Esophagus muscularis mucosa (tissue), 4 donors: Measurements from ENCODE around the gene KIRREL3. TPM values are rescaled to one million over a fixed set of nuclear protein-coding genes. Genes with fewer than 3 reads are reported as not detected.

Experiments used
- DNase-seq: peaks from one replicate; pipeline ENCODE4 v3.0.0-alpha.2; 2017; ENCODE audit errors: extremely low spot score
- H3K27ac ChIP-seq, 4 donors: fragments of 200-600 bp; sonication (generic); replicated peaks in 1 of 4; 1 replicate in 3 of 4; 2 replicates in 1 of 4; pipeline ENCODE4 v1.5.1; 2016 to 2019; ENCODE audit warnings: mild to moderate bottlenecking in 1 of 4
- H3K27me3 ChIP-seq, 4 donors: fragments of 200-600 bp; sonication (generic); one replicate each; pipeline versions ENCODE4 v1.5.1 to v1.6.0; 2016 to 2019
- H3K36me3 ChIP-seq, 4 donors: fragments of 200-600 bp; sonication (generic); one replicate each; pipeline ENCODE4 v1.5.1; 2016 to 2019
- H3K4me1 ChIP-seq, 4 donors: fragments of 200-600 bp; sonication (generic); one replicate each; pipeline ENCODE4 v1.5.1; 2016 to 2019
- H3K4me3 ChIP-seq, 4 donors: fragments of 200-600 bp; sonication (generic); 1 replicate in 2 of 4; 2 replicates in 2 of 4; pipeline ENCODE4 v1.5.1; 2016 to 2019; ENCODE audit warnings: mild to moderate bottlenecking in 4 of 4, moderate library complexity in 1 of 4
- H3K9me3 ChIP-seq, 4 donors: fragments of 200-600 bp; sonication (generic); 1 replicate in 3 of 4; 2 replicates in 1 of 4; pipeline ENCODE4 v1.5.1; 2016 to 2019
- EP300 ChIP-seq: sonication (generic); formaldehyde crosslinking; IDR thresholded peaks from one replicate; pipeline ENCODE4 v1.6.1; 2017; ENCODE audit warnings: antibody characterized with exemption
- POLR2A ChIP-seq: fragments of 450-650 bp; IDR thresholded peaks from one replicate; pipeline ENCODE4 v1.6.1; 2017; ENCODE audit warnings: antibody characterized with exemption, moderate library complexity, mild to moderate bottlenecking, low read depth
- POLR2AphosphoS5 ChIP-seq, 2 donors: sonication (generic); formaldehyde crosslinking; IDR thresholded peaks; one replicate each; pipeline ENCODE4 v1.6.1; 2017; ENCODE audit warnings: antibody characterized with exemption in 2 of 2
- WGBS: methylation state at CpG from one replicate; pipeline ENCODE4 v1.1.5; 2018; 5-methylcytosine and 5-hydroxymethylcytosine counted together
- intact Hi-C: fragments of 100-400 bp; cut with DNase I; formaldehyde crosslinking; loops from one replicate; pipeline ENCODE4 v1.15.1; 2023
- total RNA-seq, 4 donors: library from RNA; depleted of rRNA; stranded (reverse); fragments of >200 nt; gene quantifications; one replicate each; pipeline versions ENCODE4 v1.1.0 to v1.2.1, GENCODE V29; 2016
- TF ChIP-seq, protein P1 (sequence below), 3 experiments: fragments of 200-600 bp in 2 of 3; fragments of 450-650 bp in 1 of 3; sonication (generic) in 2 of 3; IDR thresholded peaks; one replicate each; pipeline ENCODE4 v1.5.1; 2017 to 2019; ENCODE audit warnings: antibody characterized with exemption in 3 of 3, mild to moderate bottlenecking in 2 of 3, moderate library complexity in 1 of 3

Gene KIRREL3
- total RNA-seq, 4 donors from 2014 or later = 1.7 to 6.5 (median 3.1) TPM

DNA sequence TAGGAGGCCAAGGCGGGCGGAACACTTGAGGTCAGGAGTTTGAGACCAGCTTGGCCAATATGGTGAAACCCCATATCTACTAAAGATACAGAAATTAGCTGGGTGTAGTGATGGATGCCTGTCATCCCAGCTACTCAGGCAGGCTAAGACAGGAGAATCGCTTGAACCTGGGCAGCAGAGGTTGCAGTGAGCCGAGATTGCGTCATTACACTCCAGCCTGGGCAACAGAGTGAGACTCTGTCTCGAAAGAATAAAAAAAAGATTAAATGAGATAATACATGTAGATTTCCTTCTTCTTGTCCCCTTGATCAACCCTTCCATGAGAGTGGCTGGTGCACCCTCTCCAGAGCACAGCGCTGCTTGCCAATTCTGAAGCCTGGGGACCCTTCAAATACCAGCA is 538.1 kb downstream of the KIRREL3 start:
- H3K27me3 ChIP-seq = peaks cover 0 to 77% (median 0%) of the 10 kb centered on the region in 4 donors
- DNase-seq = no peak
- no peaks in the 10 kb centered on the region for H3K36me3 ChIP-seq
- WGBS = 97% methylated on average over 7 of the region's 7 CpGs
- no peak overlapping the region for H3K27ac ChIP-seq
- no peak overlapping the region for H3K4me3 ChIP-seq
- H3K9me3 ChIP-seq = no peaks in the 10 kb centered on the region
- TF ChIP-seq, protein P1, sequence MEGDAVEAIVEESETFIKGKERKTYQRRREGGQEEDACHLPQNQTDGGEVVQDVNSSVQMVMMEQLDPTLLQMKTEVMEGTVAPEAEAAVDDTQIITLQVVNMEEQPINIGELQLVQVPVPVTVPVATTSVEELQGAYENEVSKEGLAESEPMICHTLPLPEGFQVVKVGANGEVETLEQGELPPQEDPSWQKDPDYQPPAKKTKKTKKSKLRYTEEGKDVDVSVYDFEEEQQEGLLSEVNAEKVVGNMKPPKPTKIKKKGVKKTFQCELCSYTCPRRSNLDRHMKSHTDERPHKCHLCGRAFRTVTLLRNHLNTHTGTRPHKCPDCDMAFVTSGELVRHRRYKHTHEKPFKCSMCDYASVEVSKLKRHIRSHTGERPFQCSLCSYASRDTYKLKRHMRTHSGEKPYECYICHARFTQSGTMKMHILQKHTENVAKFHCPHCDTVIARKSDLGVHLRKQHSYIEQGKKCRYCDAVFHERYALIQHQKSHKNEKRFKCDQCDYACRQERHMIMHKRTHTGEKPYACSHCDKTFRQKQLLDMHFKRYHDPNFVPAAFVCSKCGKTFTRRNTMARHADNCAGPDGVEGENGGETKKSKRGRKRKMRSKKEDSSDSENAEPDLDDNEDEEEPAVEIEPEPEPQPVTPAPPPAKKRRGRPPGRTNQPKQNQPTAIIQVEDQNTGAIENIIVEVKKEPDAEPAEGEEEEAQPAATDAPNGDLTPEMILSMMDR (IDR thresholded peaks at IDR 0.05) = no peak
- no peak for TF ChIP-seq POLR2A
- no peak for TF ChIP-seq EP300
- TF ChIP-seq POLR2AphosphoS5 (IDR thresholded peaks at IDR 0.05) = no peak
- intact Hi-C loops = no loop called here
- peaks cover 0 to 14% (median 12%) of the 10 kb centered on the region in 4 donors for H3K4me1 ChIP-seq

DNA sequence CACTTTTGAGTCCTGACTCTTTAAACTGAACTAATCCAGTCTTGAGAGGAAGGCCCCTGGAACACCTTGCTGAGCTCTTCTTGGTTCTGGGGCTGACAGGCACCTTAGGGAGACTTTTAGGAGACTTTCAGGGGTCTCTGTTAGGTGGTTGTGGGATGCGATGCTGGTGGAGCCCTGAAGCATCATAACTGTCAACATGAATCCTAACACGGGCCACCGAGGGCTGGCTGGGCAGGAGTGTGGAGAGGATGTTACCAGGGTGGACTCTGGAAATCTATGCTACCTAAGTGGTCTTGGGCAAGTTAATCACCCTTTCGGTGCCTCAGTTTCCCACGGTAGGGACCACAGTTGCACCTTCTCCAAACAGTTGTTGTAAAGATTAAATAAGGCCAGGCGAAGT is 538.6 kb downstream of the KIRREL3 start:
- intact Hi-C loops = no loop called here
- DNase-seq = no peak
- H3K4me1 ChIP-seq = peaks cover 0 to 14% (median 12%) of the 10 kb centered on the region in 4 donors
- H3K27ac ChIP-seq = no peak overlapping the region
- 80% methylated on average over 5 of the region's 6 CpGs for WGBS
- no peaks in the 10 kb centered on the region for H3K36me3 ChIP-seq
- no peaks in the 10 kb centered on the region for H3K9me3 ChIP-seq
- peaks cover 0 to 72% (median 0%) of the 10 kb centered on the region in 4 donors for H3K27me3 ChIP-seq
- TF ChIP-seq EP300 = no peak
- no peak for TF ChIP-seq POLR2A
- TF ChIP-seq, protein P1 (IDR thresholded peaks at IDR 0.05) = no peak
- no peak for TF ChIP-seq POLR2AphosphoS5 (IDR thresholded peaks at IDR 0.05)
- H3K4me3 ChIP-seq = no peak overlapping the region

DNA sequence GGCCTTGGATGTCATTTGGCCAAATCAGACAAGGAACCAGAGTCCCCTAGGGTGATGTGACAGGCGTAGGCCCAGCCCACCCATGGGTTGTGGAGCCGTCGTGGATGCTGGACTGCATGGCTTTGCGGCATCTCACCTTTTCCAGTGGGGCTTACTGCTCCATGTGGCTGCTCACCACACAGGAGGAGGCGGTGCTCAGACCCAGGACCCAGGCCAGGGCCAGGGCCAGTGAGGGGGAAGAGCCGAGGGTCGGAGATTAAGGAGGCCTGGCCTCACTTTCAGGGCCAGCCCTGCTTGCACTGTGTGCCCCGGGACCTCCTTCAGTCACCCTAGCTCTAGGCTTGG is 539.5 kb downstream of the KIRREL3 start:
- WGBS = 84% methylated on average over 8 of the region's 8 CpGs
- H3K36me3 ChIP-seq = no peaks in the 10 kb centered on the region
- H3K4me1 ChIP-seq = peaks cover 0 to 11% (median 10%) of the 10 kb centered on the region in 4 donors
- TF ChIP-seq EP300 = no peak
- TF ChIP-seq POLR2AphosphoS5 (IDR thresholded peaks at IDR 0.05) = no peak
- TF ChIP-seq POLR2A = no peak
- TF ChIP-seq, protein P1 (IDR thresholded peaks at IDR 0.05) = no peak
- no peak overlapping the region for H3K4me3 ChIP-seq
- H3K27me3 ChIP-seq = peaks cover 0 to 73% (median 0%) of the 10 kb centered on the region in 4 donors
- DNase-seq = no peak
- H3K27ac ChIP-seq = no peak overlapping the region
- intact Hi-C loops = no loop called here
- no peaks in the 10 kb centered on the region for H3K9me3 ChIP-seq

DNA sequence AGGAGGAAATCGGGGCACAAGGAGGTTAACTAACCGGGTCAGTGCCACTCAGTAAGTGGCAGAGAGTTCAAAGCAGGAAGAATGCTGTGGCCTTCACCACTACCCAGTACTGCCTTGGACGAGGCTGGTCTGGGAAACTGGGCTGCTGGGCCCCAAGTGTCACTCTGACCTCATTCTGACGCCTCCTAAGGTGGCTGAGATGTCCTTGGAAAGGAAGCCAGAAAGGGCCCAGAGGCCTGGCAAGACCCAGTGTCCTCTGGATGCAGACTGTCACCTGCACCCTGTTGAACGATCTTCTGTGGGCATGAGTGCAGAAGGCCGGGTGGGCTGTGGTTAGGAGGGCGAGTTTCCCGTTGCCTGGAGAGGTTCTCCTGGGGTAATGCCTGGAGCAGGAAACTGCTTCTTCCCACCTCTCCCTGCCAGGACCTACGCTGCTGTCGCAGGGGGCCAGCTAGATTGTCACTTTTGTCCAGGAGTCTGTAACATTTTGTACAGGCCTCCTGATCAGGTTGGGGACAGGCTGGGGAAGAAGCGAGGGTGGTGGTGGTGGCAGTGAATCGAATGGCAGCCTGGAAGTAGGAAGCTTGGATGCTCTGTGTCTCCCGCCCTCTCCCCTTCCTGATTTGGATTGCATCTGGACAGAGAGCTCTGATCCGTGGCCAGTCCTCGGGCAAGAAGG is 540.0 kb downstream of the KIRREL3 start:
- H3K4me1 ChIP-seq = peaks cover 0 to 6% (median 5%) of the 10 kb centered on the region in 4 donors
- WGBS = 86% methylated on average over 14 of the region's 15 CpGs
- intact Hi-C loops = no loop called here
- no peak overlapping the region for H3K4me3 ChIP-seq
- no peak overlapping the region for H3K27ac ChIP-seq
- H3K27me3 ChIP-seq = peaks cover 0 to 72% (median 0%) of the 10 kb centered on the region in 4 donors
- no peak for DNase-seq
- H3K36me3 ChIP-seq = no peaks in the 10 kb centered on the region
- no peak for TF ChIP-seq POLR2A
- TF ChIP-seq, protein P1 (IDR thresholded peaks at IDR 0.05) = no peak
- no peak for TF ChIP-seq POLR2AphosphoS5 (IDR thresholded peaks at IDR 0.05)
- no peak for TF ChIP-seq EP300
- no peaks in the 10 kb centered on the region for H3K9me3 ChIP-seq

DNA sequence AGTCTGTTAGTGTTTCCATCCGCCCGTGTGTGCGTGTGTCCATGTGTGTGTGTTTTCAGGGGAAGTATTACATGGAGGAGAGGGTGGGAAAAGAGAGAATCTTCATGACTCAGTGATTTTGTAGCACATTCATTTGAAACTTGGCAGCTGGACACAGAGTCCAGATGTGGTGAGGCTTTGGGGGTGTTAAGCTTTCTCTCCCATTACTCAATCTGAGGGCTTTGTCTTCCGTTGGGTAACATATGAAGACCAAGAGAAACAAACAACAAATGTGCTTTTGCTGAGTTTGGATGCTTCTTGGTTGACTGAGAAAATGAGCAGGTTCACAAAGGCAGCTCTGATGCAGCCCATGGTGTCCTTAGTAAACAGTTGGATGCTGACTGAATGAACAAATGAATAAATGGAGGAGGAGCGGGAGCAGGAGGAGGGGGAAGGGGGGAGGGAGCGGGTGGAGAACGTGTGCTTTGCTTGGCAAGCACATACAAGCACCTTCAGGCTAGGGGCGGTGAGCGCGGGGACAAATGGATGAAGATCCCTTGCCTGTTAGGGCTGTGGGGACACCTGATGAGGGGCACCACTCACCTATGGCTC is 540.8 kb downstream of the KIRREL3 start:
- no peaks in the 10 kb centered on the region for H3K9me3 ChIP-seq
- H3K27me3 ChIP-seq = peaks cover 0 to 77% (median 2%) of the 10 kb centered on the region in 4 donors
- no peak for DNase-seq
- WGBS = 42% methylated on average over 10 of the region's 10 CpGs
- TF ChIP-seq EP300 (no peak), POLR2AphosphoS5 (IDR thresholded peaks at IDR 0.05) (no peak), POLR2A (no peak)
- TF ChIP-seq, protein P1 (IDR thresholded peaks at IDR 0.05) = no peak
- no peaks in the 10 kb centered on the region for H3K4me1 ChIP-seq
- H3K4me3 ChIP-seq = no peak overlapping the region
- H3K27ac ChIP-seq = no peak overlapping the region
- intact Hi-C loops = no loop called here
- H3K36me3 ChIP-seq = no peaks in the 10 kb centered on the region
